Measurements from ENCODE around the gene MICA. TPM values are rescaled to one million over a fixed set of nuclear protein-coding genes. Genes with fewer than 3 reads are reported as not detected.

MICA gene
- polyA plus RNA-seq, 2 donors, result 8.8 to 9.9 TPM

DNA sequence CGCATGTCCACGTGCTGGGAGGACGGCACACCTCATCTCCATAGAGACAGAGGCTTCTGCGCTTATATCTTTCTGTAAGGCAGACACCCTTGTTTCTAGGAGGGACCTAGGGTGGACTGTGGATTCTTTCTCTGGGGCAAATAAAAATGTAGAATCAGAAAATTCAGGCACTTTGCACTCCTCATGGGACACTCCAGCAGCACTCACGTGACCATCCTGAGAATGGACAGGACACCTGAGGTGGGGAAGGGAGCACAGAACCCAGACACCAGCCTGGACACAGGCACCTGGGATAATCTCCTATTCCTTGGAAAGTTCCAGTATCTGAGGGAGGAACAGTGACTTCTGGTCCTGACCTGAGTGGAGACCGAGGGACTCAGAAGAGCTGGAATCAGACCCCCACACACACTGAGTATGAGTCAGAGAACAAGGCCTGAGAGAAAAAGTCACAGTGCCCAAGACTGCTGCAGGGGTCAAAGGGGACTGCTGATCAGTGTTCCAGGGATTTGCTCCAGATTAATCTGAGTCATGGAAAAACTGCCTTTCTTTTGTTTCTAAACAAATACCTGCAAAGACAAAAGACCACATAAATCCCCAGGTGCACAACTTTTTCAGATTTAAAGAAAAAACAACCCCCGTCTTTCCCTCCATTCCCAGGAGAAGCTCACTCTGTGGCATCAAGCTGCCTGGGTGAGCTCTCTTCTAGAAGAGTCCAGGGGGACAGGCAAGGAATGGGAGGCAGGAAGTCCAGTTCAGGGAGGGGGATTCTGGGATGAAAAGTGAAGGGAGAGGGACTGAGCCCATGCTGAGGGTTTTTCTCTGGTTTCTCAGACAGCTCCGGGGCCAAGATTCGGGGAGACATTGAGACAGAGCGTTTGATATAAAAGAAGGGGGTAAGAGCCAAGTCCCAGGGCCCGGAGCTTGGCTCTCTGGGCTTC is 58.9 kb downstream of the MICA start:
- Histone ChIP-seq H3K36me3 (ENCODE audit: control insufficient read depth in 2 of 2, insufficient read depth in 2 of 2, low read length in 1 of 2) (no peaks in the 10 kb centered on the region), H3K4me3 (ENCODE audit: low read depth in 1 of 2, low read length in 2 of 2) (peak overlapping the region; percentile 75 to 81), H3K9me3 (ENCODE audit: control insufficient read depth in 2 of 2, insufficient read depth in 1 of 2, low read depth in 1 of 2, low read length in 1 of 2) (no peaks in the 10 kb centered on the region), H3K27me3 (ENCODE audit: control insufficient read depth in 1 of 2, insufficient read depth in 2 of 2, low read length in 2 of 2) (no peaks in the 10 kb centered on the region), H3K27ac (ENCODE audit: low read depth in 2 of 2, low read length in 1 of 2) (peak overlapping the region; percentile 71 to 80), H3K4me1 (ENCODE audit: control insufficient read depth in 2 of 2, insufficient read depth in 2 of 2, low read length in 1 of 2) (peaks cover 0 to 13% of the 10 kb centered on the region in 2 donors)
- WGBS, 2 donors, result 50 to 52% methylated on average over 11 of the region's 11 CpGs

DNA sequence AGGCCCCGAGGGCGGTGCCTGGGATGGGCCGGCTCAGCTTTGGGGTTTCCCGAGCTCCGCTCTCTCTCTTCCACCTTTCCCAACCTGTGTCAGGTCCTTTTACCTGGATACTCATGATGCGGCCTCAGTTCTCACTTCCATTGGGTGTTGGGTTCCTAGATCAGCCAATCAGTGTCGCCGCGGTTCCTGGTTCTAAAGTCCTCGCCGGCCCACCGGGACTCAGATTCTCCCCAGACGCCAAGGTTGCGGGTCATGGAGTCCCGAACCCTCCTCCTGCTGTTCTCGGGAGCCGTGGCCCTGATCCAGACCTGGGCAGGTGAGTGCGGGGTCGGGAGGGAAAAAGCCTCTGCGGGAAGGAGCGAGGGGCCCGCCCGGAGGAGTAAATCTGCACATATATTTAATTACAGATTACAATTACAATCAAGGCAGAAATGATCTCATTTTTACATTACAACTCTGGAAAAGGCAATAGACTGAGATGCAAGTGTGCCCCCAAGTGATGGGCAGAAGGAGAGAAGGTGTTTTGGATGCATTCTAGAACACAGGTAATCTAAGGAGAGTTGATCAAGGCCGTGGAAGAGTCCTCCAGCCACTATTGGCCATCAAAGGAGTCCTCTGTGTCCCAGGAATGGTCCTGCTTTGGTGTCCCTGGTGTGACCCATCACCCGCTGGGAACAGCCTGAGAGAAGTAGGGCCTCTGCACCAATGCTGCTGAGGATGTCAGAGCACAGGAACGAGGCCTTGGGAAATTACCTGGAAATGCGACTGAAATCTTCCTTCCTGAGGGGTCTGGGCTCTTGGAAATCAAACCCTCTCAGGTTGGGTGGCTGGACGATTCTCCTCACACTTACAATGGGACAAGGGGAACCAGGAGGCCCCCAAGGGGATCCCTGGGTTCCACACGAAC is 59.8 kb downstream of the MICA start:
- no peaks in the 10 kb centered on the region for H3K36me3 ChIP-seq (ENCODE audit: control insufficient read depth in 2 of 2, insufficient read depth in 2 of 2, low read length in 1 of 2)
- H3K27ac ChIP-seq (ENCODE audit: low read depth in 2 of 2, low read length in 1 of 2), result peak overlapping the region; percentile 71 to 80
- H3K4me1 ChIP-seq (ENCODE audit: control insufficient read depth in 2 of 2, insufficient read depth in 2 of 2, low read length in 1 of 2), result peaks cover 0 to 13% of the 10 kb centered on the region in 2 donors
- H3K9me3 ChIP-seq (ENCODE audit: control insufficient read depth in 2 of 2, insufficient read depth in 1 of 2, low read depth in 1 of 2, low read length in 1 of 2), result no peaks in the 10 kb centered on the region
- H3K4me3 ChIP-seq (ENCODE audit: low read depth in 1 of 2, low read length in 2 of 2), result peak overlapping the region; percentile 75 to 81
- 9 to 10% methylated on average over 29 of the region's 29 CpGs for WGBS, 2 donors
- no peaks in the 10 kb centered on the region for H3K27me3 ChIP-seq (ENCODE audit: control insufficient read depth in 1 of 2, insufficient read depth in 2 of 2, low read length in 2 of 2)

DNA sequence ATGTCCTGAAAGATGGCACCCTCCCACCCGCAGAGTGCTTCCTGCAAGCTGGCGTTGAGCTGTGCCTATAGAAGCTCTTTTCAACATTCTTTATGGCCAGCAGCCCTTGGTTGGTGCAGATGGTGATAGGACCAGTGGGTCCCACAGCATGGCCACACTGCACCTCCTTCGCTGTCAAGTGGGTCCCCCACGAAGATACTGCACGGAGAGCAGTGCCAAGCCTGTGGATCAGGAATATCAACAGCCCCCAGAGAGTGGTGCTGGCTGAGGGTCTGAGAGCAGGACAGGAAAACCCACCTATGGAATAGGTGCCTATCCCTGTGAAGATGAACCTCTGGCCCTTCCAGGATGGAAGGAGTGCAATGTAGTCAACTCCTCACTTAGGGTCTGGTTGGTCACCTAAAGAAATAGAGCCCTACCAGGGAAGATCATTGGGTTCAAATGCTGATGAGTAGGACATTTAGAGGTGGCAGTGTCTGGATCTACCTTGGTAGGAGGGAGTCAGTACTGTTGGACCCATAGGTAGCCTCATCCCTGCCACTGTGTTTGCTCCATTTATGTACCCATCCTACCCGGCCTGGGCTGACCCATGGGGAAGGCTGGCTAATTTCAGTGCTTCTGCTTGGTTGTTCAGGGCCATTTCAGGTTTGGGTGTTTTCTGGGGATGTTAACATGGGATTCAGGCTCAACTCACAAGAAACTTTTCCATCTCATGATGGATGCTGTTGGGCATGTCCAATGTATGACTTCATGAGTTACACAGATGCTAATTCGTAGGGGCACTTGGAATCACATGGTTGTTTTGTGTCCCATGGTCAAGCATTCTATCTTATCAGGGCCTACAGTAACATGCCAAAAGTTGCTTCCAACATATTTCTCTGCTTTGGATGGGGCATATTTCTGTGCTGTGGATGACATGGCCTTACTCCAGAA is 61.1 kb downstream of the MICA start:
- Histone ChIP-seq H3K4me1 (ENCODE audit: control insufficient read depth in 2 of 2, insufficient read depth in 2 of 2, low read length in 1 of 2) (peaks cover 0 to 13% of the 10 kb centered on the region in 2 donors), H3K36me3 (ENCODE audit: control insufficient read depth in 2 of 2, insufficient read depth in 2 of 2, low read length in 1 of 2) (no peaks in the 10 kb centered on the region), H3K9me3 (ENCODE audit: control insufficient read depth in 2 of 2, insufficient read depth in 1 of 2, low read depth in 1 of 2, low read length in 1 of 2) (no peaks in the 10 kb centered on the region), H3K27ac (ENCODE audit: low read depth in 2 of 2, low read length in 1 of 2) (no peak overlapping the region), H3K27me3 (ENCODE audit: control insufficient read depth in 1 of 2, insufficient read depth in 2 of 2, low read length in 2 of 2) (no peaks in the 10 kb centered on the region), H3K4me3 (ENCODE audit: low read depth in 1 of 2, low read length in 2 of 2) (peak overlapping the region; percentile 75 to 81)
- 83 to 84% methylated on average over 7 of the region's 7 CpGs for WGBS, 2 donors

Other genes starting within 250 kb of the MICA start
- gene CCHCR1, start 245.8 kb upstream of the MICA start, polyA plus RNA-seq, result 10 to 100 TPM; 10.5 to 15.4 TPM
- 10 to 100 TPM; 10.3 to 11.0 TPM for gene TCF19, start 245.0 kb upstream of the MICA start, polyA plus RNA-seq
- gene POU5F1, start 232.9 kb upstream of the MICA start, polyA plus RNA-seq, result under 1 TPM; 0.55 to 0.59 TPM
- 100 to 1,000 TPM; 104 to 121 TPM for gene HLA-C, start 131.5 kb upstream of the MICA start, polyA plus RNA-seq
- 100 to 1,000 TPM; 168 to 351 TPM for gene HLA-B, start 46.4 kb upstream of the MICA start, polyA plus RNA-seq
- gene MICB, start 94.5 kb downstream of the MICA start, polyA plus RNA-seq, result under 1 TPM; 0.29 to 0.77 TPM
- not detected for gene MCCD1, start 125.4 kb downstream of the MICA start, polyA plus RNA-seq
- gene DDX39B, start 138.4 kb downstream of the MICA start, polyA plus RNA-seq, result 100 to 1,000 TPM; 181 to 321 TPM
- under 1 TPM; 0.32 to 0.49 TPM for gene ATP6V1G2, start 143.0 kb downstream of the MICA start, polyA plus RNA-seq
- gene NFKBIL1, start 144.0 kb downstream of the MICA start, polyA plus RNA-seq, result 10 to 100 TPM; 16.1 to 20.2 TPM
- gene LTA, start 168.7 kb downstream of the MICA start, polyA plus RNA-seq, result under 1 TPM; 0.10 to 0.14 TPM
- 1 to 10 TPM in 1 of 2 donors, under 1 TPM in 1; 0.71 to 2.4 TPM for gene TNF, start 172.0 kb downstream of the MICA start, polyA plus RNA-seq
- gene LTB, start 178.8 kb downstream of the MICA start, polyA plus RNA-seq, result 1 to 10 TPM; 1.8 to 3.0 TPM
- gene LST1, start 182.7 kb downstream of the MICA start, polyA plus RNA-seq, result 1 to 10 TPM; 2.8 to 6.9 TPM
- under 1 TPM in 1 of 2 donors, not detected in 1; 0.07 TPM for gene NCR3, start 189.4 kb downstream of the MICA start, polyA plus RNA-seq
- gene AIF1, start 211.6 kb downstream of the MICA start, polyA plus RNA-seq, result 10 to 100 TPM in 1 of 2 donors, 1 to 10 TPM in 1; 8.0 to 12.6 TPM
- gene PRRC2A, start 217.1 kb downstream of the MICA start, polyA plus RNA-seq, result 100 to 1,000 TPM in 1 of 2 donors, 10 to 100 TPM in 1; 76.6 to 110 TPM
- 100 to 1,000 TPM; 158 to 259 TPM for gene BAG6, start 249.1 kb downstream of the MICA start, polyA plus RNA-seq